ENCODE results near the gene SIGLEC9. TPM values are rescaled to one million over a fixed set of nuclear protein-coding genes. Genes with fewer than 3 reads are reported as not detected.

Gene SIGLEC9
- total RNA-seq, 1 donor, result 9.4 TPM

DNA sequence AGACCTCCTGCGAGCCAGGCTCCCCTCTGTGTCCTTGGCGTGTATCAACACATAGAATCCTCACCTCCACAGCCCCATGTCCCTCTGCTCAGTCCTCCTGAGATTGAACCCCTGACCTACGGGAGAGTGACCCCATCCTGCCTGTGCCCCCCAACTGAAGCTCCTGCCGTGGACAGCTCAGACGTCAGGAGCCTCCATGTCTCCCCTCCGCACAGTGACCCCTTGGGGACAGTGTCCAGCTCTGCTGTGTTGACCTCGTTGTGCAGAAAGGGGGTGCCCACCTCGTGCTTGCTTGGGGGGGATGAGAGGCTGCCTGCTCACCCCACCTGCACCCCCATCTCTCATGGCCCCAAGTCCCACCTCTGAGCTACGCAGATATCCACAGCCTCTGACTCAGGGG lies 490 bp upstream of the SIGLEC9 start:
- Histone ChIP-seq H3K4me1 (ENCODE audit: insufficient read depth, low read length) (peaks cover 91% of the 10 kb centered on the region), H3K27me3 (ENCODE audit: insufficient read depth, low read length) (no peaks in the 10 kb centered on the region), H3K9me3 (ENCODE audit: low read depth, low read length) (no peaks in the 10 kb centered on the region), H3K4me3 (ENCODE audit: low read length) (no peak overlapping the region)

- H3K27me3 ChIP-seq (ENCODE audit: insufficient read depth, low read length), result no peaks in the 10 kb centered on the region
- peak overlapping the region; percentile 53 for H3K4me3 ChIP-seq (ENCODE audit: low read length)
Observed at GRCh38 chr19:51125421-51126075, 842 bp downstream of the SIGLEC9 start.

DNA sequence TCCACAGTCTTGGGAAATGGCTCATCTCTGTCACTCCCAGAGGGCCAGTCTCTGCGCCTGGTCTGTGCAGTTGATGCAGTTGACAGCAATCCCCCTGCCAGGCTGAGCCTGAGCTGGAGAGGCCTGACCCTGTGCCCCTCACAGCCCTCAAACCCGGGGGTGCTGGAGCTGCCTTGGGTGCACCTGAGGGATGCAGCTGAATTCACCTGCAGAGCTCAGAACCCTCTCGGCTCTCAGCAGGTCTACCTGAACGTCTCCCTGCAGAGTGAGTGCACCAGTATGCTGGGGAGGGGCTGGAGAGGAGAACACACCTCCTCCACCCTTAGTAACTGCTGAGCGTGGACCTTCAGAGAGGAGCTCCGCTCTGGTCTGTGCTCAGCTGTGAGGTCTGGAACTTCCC lies 2.3 kb downstream of the SIGLEC9 start:
- Histone ChIP-seq H3K4me1 (ENCODE audit: insufficient read depth, low read length) (peaks cover 90% of the 10 kb centered on the region), H3K27me3 (ENCODE audit: insufficient read depth, low read length) (no peaks in the 10 kb centered on the region), H3K9me3 (ENCODE audit: low read depth, low read length) (no peaks in the 10 kb centered on the region), H3K4me3 (ENCODE audit: low read length) (peak overlapping the region; percentile 53)

More at GRCh38 chr19:51125421-51126075, 842 bp downstream of the SIGLEC9 start:
- H3K4me1 ChIP-seq (ENCODE audit: insufficient read depth, low read length), result peaks cover 91% of the 10 kb centered on the region
- no peaks in the 10 kb centered on the region for H3K9me3 ChIP-seq (ENCODE audit: low read depth, low read length)

- no peaks in the 10 kb centered on the region for H3K27me3 ChIP-seq (ENCODE audit: insufficient read depth, low read length)
- H3K4me3 ChIP-seq (ENCODE audit: low read length), result peak overlapping the region; percentile 53
- peaks cover 89% of the 10 kb centered on the region for H3K4me1 ChIP-seq (ENCODE audit: insufficient read depth, low read length)
- H3K9me3 ChIP-seq (ENCODE audit: low read depth, low read length), result no peaks in the 10 kb centered on the region
Observed at GRCh38 chr19:51127755-51128154, 3.0 kb downstream of the SIGLEC9 start.

DNA sequence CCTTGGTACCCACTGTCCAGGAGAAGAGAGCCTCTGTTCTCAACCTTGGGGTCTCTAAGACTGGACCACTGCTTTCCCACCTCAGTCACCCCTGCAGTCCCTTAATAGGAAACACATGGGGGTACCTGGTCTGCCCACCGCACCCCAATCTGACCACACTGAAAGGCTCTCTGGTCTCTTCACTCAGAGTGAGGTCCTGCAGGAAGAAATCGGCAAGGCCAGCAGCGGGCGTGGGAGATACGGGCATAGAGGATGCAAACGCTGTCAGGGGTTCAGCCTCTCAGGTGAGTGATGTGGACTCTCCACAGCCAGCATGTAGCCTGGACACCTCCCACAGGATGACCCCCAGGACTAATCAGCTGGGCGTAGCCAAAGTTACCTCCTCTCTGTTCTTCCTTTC lies 3.5 kb downstream of the SIGLEC9 start:
- Histone ChIP-seq H3K4me1 (ENCODE audit: insufficient read depth, low read length) (peaks cover 87% of the 10 kb centered on the region), H3K27me3 (ENCODE audit: insufficient read depth, low read length) (no peaks in the 10 kb centered on the region), H3K9me3 (ENCODE audit: low read depth, low read length) (no peaks in the 10 kb centered on the region), H3K4me3 (ENCODE audit: low read length) (peak overlapping the region; percentile 53)

DNA sequence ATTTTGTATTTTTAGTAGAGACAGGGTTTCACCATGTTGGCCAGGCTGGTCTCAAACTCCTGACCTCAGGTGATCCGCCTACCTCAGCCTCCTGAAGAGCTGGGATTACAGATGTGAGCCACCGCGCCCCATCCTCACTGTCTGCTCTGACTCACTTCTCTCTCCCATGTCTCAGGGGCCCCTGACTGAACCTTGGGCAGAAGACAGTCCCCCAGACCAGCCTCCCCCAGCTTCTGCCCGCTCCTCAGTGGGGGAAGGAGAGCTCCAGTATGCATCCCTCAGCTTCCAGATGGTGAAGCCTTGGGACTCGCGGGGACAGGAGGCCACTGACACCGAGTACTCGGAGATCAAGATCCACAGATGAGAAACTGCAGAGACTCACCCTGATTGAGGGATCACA lies 5.0 kb downstream of the SIGLEC9 start:
- Histone ChIP-seq H3K4me1 (ENCODE audit: insufficient read depth, low read length) (peaks cover 85% of the 10 kb centered on the region), H3K27me3 (ENCODE audit: insufficient read depth, low read length) (no peaks in the 10 kb centered on the region), H3K4me3 (ENCODE audit: low read length) (no peak overlapping the region), H3K9me3 (ENCODE audit: low read depth, low read length) (no peaks in the 10 kb centered on the region)

DNA sequence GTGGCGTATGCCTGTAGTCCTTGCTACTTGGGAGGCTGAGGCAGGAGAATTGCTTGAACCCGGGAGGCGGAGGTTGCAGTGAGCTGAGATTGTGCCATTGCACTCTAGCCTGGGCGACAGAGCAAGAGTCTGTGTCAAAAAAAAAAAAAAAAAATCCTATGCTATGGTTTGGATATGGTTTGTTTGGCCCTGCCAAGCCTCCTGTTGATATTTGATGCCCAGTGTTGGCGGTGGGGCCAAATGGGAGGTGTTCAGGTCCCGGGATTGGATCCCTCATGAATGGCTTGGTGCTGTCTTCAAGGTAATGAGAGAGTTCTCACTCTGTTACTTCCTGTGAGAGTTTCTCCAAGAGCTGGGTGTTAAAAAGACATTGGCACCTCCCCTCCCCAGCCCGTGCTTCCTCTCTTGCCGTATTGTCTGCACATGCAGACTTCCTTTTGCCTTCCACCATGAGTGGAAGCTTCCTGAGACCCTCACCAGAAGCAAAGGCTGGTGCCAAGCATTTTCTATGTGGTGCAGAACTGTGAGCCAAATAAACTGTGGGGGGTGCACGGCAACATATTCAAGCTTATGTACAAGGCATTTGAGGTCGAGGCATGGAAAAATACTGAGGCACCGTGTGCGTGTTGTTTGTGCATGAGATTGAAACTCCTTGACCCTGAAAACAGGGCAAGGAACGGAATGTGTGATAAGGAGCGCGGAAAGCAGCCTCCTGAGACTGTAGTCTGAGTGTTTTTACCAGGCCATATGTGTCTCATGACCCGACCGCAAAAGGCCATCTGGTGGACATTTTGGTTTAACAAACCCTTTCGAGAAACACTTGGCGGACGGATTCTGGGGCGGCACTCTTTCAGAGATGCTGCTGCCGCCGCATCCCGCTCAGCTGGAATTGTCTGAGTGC lies 7.3 kb downstream of the SIGLEC9 start:
- peaks cover 4% of the 10 kb centered on the region for H3K9me3 ChIP-seq (ENCODE audit: low read depth, low read length)
- no peak overlapping the region for H3K4me3 ChIP-seq (ENCODE audit: low read length)
- no peaks in the 10 kb centered on the region for H3K27me3 ChIP-seq (ENCODE audit: insufficient read depth, low read length)
- peaks cover 94% of the 10 kb centered on the region for H3K4me1 ChIP-seq (ENCODE audit: insufficient read depth, low read length)

DNA sequence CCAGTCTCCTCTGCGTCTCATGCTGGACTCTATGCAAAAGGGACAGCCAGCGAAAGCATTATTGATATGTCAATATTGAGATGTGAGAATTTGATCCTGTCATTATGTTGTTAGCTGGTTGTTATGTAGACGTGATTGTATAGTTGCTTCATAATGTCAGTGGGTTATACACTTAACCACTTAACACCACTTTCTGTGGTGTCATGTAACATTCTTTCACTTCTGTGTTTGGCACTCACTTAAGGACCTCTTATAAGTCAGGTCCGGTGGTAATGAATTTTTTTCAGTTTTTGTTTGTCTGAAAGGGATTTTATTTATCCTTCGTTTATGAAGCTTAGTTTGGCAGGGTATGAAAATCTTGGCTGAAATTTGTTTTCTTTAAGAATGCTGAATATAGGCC lies 10.3 kb downstream of the SIGLEC9 start:
- Histone ChIP-seq H3K4me1 (ENCODE audit: insufficient read depth, low read length) (peaks cover 94% of the 10 kb centered on the region), H3K4me3 (ENCODE audit: low read length) (no peak overlapping the region), H3K9me3 (ENCODE audit: low read depth, low read length) (peaks cover 4% of the 10 kb centered on the region), H3K27me3 (ENCODE audit: insufficient read depth, low read length) (no peaks in the 10 kb centered on the region)

- H3K9me3 ChIP-seq (ENCODE audit: low read depth, low read length), result peaks cover 4% of the 10 kb centered on the region
- H3K27me3 ChIP-seq (ENCODE audit: insufficient read depth, low read length), result no peaks in the 10 kb centered on the region
- peaks cover 94% of the 10 kb centered on the region for H3K4me1 ChIP-seq (ENCODE audit: insufficient read depth, low read length)
- no peak overlapping the region for H3K4me3 ChIP-seq (ENCODE audit: low read length)
Observed at GRCh38 chr19:51135986-51136762, 11.5 kb downstream of the SIGLEC9 start.

DNA sequence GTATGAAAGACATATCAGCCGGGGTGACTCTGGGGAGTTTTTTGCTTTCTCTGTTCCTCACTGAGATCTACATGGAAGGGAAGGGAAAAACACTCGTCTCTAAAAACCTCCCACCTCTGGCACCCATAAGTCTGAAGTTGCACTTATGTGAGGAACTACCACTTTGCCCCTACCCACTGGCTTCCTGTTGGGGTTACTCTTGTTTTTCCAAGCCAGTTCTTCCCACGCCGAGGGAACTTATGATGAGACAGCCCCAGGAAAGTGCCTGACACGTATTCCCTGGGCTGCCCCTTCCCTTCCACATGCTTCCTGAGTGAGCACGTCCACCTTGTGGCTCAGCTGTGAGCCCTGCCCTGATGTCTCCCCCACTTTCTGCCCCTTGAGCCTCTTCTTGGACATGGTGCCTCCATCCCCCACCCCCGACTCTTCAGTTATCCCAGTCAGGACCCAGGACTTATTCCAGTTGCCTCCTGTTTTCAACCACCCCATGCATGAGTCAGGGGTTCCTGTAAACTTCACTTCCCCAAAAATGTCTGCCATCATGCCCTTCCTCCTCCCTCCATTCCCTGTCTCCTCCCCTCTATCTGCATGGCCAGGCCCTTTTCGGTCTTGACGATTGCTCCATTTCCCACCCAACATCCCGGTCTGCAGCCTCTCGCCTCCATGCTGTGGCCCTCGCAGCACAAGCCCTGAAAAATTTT lies 12.3 kb downstream of the SIGLEC9 start:
- Histone ChIP-seq H3K9me3 (ENCODE audit: low read depth, low read length) (peaks cover 4% of the 10 kb centered on the region), H3K4me1 (ENCODE audit: insufficient read depth, low read length) (peaks cover 95% of the 10 kb centered on the region), H3K4me3 (ENCODE audit: low read length) (no peak overlapping the region), H3K27me3 (ENCODE audit: insufficient read depth, low read length) (no peaks in the 10 kb centered on the region)

DNA sequence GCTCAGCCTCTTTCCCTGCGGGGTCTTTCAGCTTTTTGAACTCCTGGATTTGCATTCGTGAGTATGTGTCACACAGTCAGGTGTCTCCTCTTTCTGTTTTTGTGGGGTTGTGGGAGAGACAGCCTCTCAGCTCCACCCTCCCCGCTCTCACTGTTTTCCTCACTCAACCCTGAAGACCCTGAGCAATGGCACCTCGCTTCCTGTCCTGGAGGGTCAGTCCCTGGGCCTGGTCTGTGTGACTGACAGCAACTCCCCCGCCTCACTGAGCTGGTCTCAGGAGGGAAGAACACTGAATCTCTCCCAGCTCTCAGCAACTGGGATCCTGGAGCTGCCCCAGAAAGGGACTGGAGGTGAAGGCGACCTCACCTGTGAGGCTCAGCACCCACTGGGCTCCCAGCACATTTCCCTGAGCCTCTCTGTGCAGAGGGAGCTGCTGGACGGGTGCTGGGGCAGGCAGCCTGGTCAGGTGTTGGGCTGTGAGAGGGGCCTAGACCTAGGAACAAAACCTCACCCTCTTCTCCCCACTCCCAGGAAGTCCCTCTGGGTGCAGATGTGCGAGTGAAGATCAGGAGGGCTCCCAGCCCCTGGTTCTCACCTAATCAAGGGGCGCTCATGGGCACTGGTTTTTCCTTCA lies 13.2 kb downstream of the SIGLEC9 start:
- Histone ChIP-seq H3K9me3 (ENCODE audit: low read depth, low read length) (peaks cover 4% of the 10 kb centered on the region), H3K4me1 (ENCODE audit: insufficient read depth, low read length) (peaks cover 97% of the 10 kb centered on the region), H3K4me3 (ENCODE audit: low read length) (no peak overlapping the region), H3K27me3 (ENCODE audit: insufficient read depth, low read length) (no peaks in the 10 kb centered on the region)

GRCh38 chr19:51138549-51138979 lies 13.9 kb downstream of the SIGLEC9 start:
- H3K9me3 ChIP-seq (ENCODE audit: low read depth, low read length), result peaks cover 4% of the 10 kb centered on the region
- H3K27me3 ChIP-seq (ENCODE audit: insufficient read depth, low read length), result no peaks in the 10 kb centered on the region
- H3K4me1 ChIP-seq (ENCODE audit: insufficient read depth, low read length), result peaks cover 98% of the 10 kb centered on the region
- no peak overlapping the region for H3K4me3 ChIP-seq (ENCODE audit: low read length)

GRCh38 chr19:51139299-51140014 lies 14.8 kb downstream of the SIGLEC9 start:
- Histone ChIP-seq H3K4me1 (ENCODE audit: insufficient read depth, low read length) (peaks cover 100% of the 10 kb centered on the region), H3K9me3 (ENCODE audit: low read depth, low read length) (peaks cover 4% of the 10 kb centered on the region), H3K4me3 (ENCODE audit: low read length) (no peak overlapping the region), H3K27me3 (ENCODE audit: insufficient read depth, low read length) (no peaks in the 10 kb centered on the region)

GRCh38 chr19:51140441-51140840 lies 15.7 kb downstream of the SIGLEC9 start:
- Histone ChIP-seq H3K27me3 (ENCODE audit: insufficient read depth, low read length) (no peaks in the 10 kb centered on the region), H3K4me1 (ENCODE audit: insufficient read depth, low read length) (peaks cover 99% of the 10 kb centered on the region), H3K9me3 (ENCODE audit: low read depth, low read length) (no peaks in the 10 kb centered on the region), H3K4me3 (ENCODE audit: low read length) (no peak overlapping the region)

Measured in mononuclear cell (primary cell).